ENCODE data around the gene DEFB126. TPM values are rescaled to one million over a fixed set of nuclear protein-coding genes. Genes with fewer than 3 reads are reported as not detected.
"Not testable (repeated sequence)": the region's sequence is repeated elsewhere in the genome, so short reads cannot be mapped to it uniquely, and the experiment has no call there.

DEFB126 gene
- total RNA-seq, 1 donor from 2014 or later, result not detected

- no peak overlapping the region for H3K27ac Mint-ChIP-seq
- no peak for DNase-seq (ENCODE audit: low spot score in 2 of 2, unreplicated experiment in 2 of 2)
- TF ChIP-seq, protein P1, sequence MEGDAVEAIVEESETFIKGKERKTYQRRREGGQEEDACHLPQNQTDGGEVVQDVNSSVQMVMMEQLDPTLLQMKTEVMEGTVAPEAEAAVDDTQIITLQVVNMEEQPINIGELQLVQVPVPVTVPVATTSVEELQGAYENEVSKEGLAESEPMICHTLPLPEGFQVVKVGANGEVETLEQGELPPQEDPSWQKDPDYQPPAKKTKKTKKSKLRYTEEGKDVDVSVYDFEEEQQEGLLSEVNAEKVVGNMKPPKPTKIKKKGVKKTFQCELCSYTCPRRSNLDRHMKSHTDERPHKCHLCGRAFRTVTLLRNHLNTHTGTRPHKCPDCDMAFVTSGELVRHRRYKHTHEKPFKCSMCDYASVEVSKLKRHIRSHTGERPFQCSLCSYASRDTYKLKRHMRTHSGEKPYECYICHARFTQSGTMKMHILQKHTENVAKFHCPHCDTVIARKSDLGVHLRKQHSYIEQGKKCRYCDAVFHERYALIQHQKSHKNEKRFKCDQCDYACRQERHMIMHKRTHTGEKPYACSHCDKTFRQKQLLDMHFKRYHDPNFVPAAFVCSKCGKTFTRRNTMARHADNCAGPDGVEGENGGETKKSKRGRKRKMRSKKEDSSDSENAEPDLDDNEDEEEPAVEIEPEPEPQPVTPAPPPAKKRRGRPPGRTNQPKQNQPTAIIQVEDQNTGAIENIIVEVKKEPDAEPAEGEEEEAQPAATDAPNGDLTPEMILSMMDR (IDR thresholded peaks at IDR 0.05; ENCODE audit: unreplicated experiment), result no peak
- H3K27me3 Mint-ChIP-seq (ENCODE audit: low read depth), result peaks cover 2% of the 10 kb centered on the region
- H3K36me3 Mint-ChIP-seq, result no peaks in the 10 kb centered on the region
- peaks cover 58% of the 10 kb centered on the region for H3K9me3 Mint-ChIP-seq
- H3K4me1 Mint-ChIP-seq, result no peaks in the 10 kb centered on the region
- no peak overlapping the region for H3K4me3 Mint-ChIP-seq
These were observed 30.0 kb upstream of the DEFB126 start for GRCh38 chr20:112396-112795.

DNA sequence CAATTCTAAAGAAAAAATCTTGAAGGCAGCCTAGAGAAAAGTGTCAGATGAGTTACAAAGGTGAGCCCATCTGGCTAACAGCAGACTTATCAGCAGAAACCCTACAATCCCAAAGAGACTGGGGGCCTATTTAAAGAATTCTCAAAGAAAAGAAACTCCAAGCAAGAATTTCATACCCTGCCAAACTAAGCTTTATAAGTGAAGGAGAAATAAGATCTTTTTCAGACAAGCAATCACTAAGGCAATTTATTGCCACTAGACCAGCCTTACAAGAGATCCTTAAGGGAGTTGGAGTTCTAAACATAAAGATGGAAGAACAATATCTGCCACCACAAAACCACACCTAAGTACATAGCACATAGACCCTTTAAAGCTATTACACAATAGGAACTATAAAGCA lies 24.9 kb upstream of the DEFB126 start:
- no peaks in the 10 kb centered on the region for H3K4me1 Mint-ChIP-seq
- DNase-seq (ENCODE audit: low spot score in 2 of 2, unreplicated experiment in 2 of 2), result no peak
- TF ChIP-seq, protein P1 (IDR thresholded peaks at IDR 0.05; ENCODE audit: unreplicated experiment), result no peak
- H3K27me3 Mint-ChIP-seq (ENCODE audit: low read depth), result peaks cover 4% of the 10 kb centered on the region
- no peaks in the 10 kb centered on the region for H3K36me3 Mint-ChIP-seq
- no peak overlapping the region for H3K4me3 Mint-ChIP-seq
- peaks cover 57% of the 10 kb centered on the region for H3K9me3 Mint-ChIP-seq
- no peak overlapping the region for H3K27ac Mint-ChIP-seq

- H3K27ac Mint-ChIP-seq; H3K36me3 Mint-ChIP-seq; H3K4me3 Mint-ChIP-seq; H3K4me1 Mint-ChIP-seq; H3K27me3 Mint-ChIP-seq (ENCODE audit: low read depth); DNase-seq (ENCODE audit: low spot score in 2 of 2, unreplicated experiment in 2 of 2): not testable (repeated sequence)
- H3K9me3 Mint-ChIP-seq, result peaks cover 19% of the 10 kb centered on the region
These were observed 12.5 kb upstream of the DEFB126 start for GRCh38 chr20:129786-130323.

DNA sequence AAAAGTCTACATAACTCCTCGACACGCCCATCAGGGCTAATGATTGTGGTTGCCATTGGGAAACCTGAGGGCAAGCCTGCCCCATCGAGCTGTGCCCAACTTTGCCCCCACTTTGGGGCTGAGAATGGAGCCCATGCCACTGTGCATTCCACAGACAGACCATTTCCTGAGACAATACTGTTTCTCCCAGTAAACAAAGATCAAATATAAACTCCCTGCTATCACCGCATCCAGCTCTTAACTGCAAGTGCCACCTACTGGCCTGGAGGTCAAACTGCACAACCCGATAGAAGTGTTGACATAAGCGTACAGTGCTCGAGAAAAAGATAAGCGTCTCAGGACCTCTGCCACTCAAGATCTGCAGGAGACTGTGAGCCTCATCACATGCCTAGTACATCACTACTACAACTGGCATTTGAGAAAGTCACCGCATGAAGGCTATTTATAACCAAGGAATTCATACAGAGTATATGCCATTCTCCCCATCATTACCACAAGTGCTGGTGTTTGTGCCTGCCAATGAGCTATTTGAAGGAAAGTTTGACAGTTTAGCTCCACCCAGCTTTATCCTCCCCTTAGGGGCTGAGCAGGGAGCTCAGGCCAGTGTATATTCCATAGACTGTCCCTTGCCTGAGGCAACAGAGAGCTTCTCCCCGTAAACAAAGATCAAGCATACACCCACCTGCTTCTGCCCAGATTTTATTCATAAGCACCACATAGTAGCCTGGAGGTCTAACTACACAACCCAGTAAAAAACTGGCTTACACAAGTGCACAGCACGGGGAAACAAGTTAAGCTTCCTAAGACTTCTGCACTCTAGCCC lies 4.5 kb upstream of the DEFB126 start:
- no peaks in the 10 kb centered on the region for H3K36me3 Mint-ChIP-seq
- H3K9me3 Mint-ChIP-seq, result peaks cover 39% of the 10 kb centered on the region
- H3K27me3 Mint-ChIP-seq (ENCODE audit: low read depth), result peaks cover 4% of the 10 kb centered on the region

GRCh38 chr20:145877-146276 lies 3.5 kb downstream of the DEFB126 start:
- DNase-seq (ENCODE audit: low spot score in 2 of 2, unreplicated experiment in 2 of 2), result no peak
- peaks cover 16% of the 10 kb centered on the region for H3K27me3 Mint-ChIP-seq (ENCODE audit: low read depth)
- no peaks in the 10 kb centered on the region for H3K4me1 Mint-ChIP-seq
- H3K36me3 Mint-ChIP-seq, result no peaks in the 10 kb centered on the region
- TF ChIP-seq, protein P1 (IDR thresholded peaks at IDR 0.05; ENCODE audit: unreplicated experiment), result no peak
- no peak overlapping the region for H3K4me3 Mint-ChIP-seq
- H3K27ac Mint-ChIP-seq, result no peak overlapping the region
- peaks cover 16% of the 10 kb centered on the region for H3K9me3 Mint-ChIP-seq

More for the DNA sequence above, 4.5 kb upstream of the DEFB126 start:
- H3K27ac Mint-ChIP-seq, result no peak overlapping the region
- no peak overlapping the region for H3K4me3 Mint-ChIP-seq
- no peaks in the 10 kb centered on the region for H3K4me1 Mint-ChIP-seq
- DNase-seq (ENCODE audit: low spot score in 2 of 2, unreplicated experiment in 2 of 2), result no peak
- TF ChIP-seq, protein P1 (IDR thresholded peaks at IDR 0.05; ENCODE audit: unreplicated experiment), result no peak

DNA sequence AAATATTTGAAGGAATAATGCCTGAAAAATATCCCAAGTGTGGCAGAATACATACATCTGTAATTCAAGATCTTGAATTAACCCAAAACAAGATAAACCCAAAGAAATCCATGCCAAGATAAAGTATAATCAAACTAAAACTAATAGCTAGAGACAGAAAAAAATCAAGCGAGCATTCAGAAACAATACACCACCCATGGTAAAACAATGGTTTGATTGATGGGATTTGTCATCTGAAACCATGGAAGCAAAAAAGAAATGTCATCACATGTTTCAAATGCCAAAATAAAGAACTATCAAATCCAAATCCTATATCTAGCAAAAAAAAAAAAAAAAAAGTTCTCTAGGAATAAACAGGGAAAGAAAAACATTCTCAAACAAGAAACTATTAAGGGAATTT lies 9.7 kb downstream of the DEFB126 start:
- H3K4me3 Mint-ChIP-seq, result no peak overlapping the region
- no peaks in the 10 kb centered on the region for H3K36me3 Mint-ChIP-seq
- H3K27me3 Mint-ChIP-seq (ENCODE audit: low read depth), result no peaks in the 10 kb centered on the region
- TF ChIP-seq, protein P1 (IDR thresholded peaks at IDR 0.05; ENCODE audit: unreplicated experiment), result no peak
- H3K4me1 Mint-ChIP-seq, result no peaks in the 10 kb centered on the region
- no peak for DNase-seq (ENCODE audit: low spot score in 2 of 2, unreplicated experiment in 2 of 2)
- no peak overlapping the region for H3K27ac Mint-ChIP-seq
- H3K9me3 Mint-ChIP-seq, result peaks cover 28% of the 10 kb centered on the region

Measured in mesothelial cell of epicardium (in vitro differentiated cells).